Fibroblast of skin of back (primary cell): ENCODE measurements around the gene CYFIP2. TPM values are rescaled to one million over a fixed set of nuclear protein-coding genes. Genes with fewer than 3 reads are reported as not detected.
"Not testable (repeated sequence)": the region's sequence is repeated elsewhere in the genome, so short reads cannot be mapped to it uniquely, and the experiment has no call there.

Source experiments
- DNase-seq: peaks from one replicate; pipeline ENCODE4 v3.0.0-alpha.2; 2013
- polyA plus RNA-seq, 2 experiments: library from polyadenylated mRNA; unstranded; fragments of 120-200 nt; gene quantifications; one replicate each; pipeline ENCODE4 v1.2.1, GENCODE V29; 2013; ENCODE audit not compliant: insufficient read length in 2 of 2

Gene CYFIP2
- polyA plus RNA-seq (2013, experiment 1 of 2; ENCODE audit: insufficient read length), result 36.3 TPM
- 62.9 TPM for polyA plus RNA-seq (2013, experiment 2 of 2; ENCODE audit: insufficient read length)

DNA sequence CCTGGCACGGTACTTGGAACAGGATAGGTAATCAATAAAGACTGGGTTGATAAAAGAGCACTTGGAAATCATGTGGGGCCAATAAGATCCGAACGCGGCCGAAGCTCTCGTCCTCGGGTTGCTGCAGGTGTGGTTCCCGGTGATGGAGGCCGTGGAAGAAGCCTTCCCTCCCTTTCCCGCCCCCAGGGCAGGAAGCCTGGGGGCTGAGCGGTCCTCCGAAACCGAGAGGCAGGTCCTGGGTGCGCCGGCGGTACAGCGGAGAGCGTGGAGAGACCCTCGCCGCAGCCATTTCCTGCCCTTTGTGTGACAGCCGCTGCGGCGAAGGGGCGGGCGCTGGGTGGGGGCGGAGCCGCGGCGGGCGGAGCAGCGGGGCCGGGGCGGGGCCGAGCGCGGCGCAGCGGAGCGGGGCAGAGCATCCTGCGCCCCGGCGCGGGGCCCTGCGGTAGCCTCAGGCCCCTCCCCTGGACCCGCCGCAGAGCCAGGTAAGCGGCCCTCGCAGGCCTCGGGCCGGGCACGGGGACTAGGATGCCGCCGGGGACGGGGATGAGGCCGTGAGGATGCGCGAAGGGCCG lies at the start of gene CYFIP2:
Gene CYFIP2, plus strand, starts transcription at position 410 of the 572 bp plus-strand sequence. CDS start 19,239 bp downstream, outside the sequence.
- peak; percentile 48 for DNase-seq

DNA sequence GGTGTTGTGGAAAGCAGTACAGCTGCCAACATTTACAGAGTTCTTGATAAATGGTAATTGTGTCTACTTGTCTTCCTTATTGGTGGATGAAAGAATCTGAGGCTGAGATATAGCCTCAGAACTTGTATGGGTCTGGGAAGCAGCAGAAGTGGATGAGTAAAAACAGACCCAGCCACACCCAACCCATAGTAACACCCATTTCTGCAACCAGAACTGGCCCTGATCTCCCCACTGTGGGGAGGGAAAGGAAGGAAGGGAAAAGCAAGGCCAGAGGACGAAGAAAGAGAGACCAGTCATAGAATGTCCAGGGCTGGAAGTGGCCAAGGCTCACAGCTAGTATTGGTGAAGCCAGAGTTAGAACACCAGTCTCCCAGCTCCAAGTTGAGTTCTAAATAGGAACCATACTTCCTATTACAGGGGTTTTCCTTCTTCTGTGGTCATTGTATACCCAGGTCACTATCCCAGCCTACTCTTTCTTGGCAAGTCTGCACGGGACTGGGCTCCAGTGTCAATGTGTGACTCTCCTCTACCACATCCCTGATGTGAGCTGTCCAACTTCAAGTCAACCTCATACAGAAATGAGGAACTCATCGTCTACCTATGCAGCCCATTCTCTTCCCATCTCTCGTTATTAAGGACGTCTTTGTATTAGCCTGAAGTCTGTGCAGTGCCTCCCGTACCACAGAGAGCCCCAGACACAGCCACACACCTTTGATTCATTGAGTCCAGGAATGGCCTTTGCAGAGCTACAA lies 49.4 kb upstream of the CYFIP2 start:
- DNase-seq, result no peak

DNA sequence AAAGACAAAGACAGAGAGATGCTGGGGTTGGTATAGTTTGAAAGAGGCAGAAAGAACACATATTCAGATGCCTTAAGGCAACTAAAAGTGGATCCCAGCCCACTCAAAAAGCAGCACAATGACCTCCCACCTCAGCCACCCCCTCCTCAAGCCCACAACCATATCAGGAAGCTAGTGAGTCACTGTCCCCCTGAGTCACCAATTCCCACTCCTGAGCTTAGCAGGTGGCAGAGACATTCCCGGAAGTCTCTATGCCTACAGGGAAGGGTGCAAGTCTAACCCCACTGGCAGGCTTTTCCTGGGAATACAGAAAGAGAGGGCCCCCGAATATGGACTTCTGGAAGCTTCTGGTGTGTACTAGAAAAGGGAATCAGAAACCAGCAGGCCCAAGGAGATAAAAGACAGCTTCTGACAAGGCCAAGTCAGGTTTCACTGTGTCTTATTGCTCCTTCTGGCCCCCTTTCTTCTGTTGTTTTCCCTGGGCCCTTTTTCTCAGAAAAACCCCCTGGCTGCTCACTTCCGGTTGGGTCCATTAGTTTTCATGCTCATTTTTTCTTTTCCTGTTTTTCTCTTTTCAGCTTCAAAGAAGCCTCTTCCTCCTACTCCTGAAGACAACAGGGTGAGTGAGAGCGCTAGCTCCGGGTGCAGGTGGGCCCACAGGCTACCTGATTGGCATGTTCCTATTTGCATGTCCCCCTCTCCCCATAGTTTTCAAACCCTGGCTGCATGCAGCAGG lies 48.5 kb upstream of the CYFIP2 start:
- no peak for DNase-seq

DNA sequence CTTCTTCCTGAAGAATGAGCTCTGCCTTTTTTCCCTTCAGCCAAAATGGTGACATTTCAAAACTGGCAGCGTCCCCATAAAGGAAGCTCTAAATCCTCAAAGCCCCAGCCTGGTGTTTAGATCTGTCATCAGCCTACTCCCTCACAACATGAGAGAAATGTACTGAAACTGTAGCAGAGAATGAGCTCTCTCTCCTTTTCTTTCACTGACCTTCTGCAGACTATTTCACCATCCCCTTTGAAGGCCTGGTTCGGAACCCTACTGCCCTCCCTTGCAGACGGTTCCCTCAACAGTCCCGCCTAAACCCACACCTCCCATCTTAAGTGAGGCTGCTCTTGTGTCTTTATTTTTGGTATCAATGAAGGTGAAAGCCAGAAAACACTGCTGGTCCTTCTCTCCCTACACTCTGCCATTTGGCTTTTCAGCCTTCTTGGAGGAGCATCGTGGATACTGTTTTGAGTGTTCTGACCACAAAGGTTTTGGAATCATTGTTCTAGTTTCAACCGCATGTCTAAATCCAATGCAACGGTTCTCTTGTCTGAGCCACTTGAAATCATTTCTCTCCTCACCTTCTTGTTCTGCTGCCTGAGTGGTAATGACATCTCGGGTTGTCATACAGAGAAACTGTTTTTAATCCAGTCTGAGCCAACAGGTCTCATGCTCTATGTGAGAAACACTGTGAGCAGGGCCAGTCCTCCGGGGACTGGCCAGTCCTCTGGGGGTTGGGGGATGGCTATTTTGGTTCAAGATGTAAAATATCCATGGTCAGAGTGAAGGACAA lies 46.2 kb upstream of the CYFIP2 start:
- no peak for DNase-seq

DNA sequence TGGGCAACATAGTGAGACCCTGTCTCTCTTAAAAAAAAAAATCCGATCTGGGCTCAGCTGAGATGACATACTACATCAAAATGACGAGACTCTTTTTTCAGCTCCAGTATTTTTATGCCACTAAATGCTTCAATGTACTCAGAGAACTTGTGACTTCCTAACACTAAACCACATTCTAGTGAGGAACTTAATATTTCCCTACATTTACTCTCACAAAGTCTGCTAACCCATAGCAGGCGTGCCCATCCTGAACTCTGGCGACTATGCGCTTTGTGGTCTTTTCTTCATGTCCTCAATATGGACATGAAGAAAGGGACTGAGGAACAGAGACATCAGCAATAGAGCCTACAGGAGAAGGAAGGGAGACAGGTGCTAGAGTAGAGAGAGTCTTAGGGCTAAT lies 44.0 kb upstream of the CYFIP2 start:
- DNase-seq, result no peak

DNA sequence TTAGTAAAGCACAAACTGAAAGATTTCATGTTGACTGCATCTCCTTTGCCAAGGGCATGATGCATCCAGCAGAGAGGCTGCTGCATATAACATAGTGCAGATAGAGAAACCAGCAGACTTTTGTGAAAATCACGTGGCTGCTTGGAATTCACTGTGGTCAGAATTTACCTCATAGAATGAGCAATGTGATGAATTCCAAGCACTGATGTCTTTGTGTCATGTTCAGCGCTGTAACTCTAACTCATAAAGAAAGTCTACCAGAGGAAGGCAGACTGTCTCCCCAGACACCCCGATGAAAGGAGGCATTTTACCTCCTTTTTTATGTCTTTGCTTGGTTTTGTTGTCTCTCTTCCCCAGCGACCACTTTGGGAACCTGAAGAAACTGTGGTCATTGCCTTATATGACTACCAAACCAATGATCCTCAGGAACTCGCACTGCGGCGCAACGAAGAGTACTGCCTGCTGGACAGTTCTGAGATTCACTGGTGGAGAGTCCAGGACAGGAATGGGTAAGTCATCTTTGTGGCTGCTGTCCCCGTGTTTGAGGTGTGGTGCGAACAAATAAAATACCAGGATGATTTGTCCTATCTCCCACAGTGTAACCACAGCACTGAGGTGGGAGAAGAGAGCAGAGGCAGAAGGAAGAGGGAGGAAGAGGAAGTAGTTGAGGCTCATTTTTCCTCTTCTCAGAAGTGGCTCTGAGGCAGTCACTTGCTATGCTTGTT lies 43.3 kb upstream of the CYFIP2 start:
- DNase-seq, result peak; percentile 67

DNA sequence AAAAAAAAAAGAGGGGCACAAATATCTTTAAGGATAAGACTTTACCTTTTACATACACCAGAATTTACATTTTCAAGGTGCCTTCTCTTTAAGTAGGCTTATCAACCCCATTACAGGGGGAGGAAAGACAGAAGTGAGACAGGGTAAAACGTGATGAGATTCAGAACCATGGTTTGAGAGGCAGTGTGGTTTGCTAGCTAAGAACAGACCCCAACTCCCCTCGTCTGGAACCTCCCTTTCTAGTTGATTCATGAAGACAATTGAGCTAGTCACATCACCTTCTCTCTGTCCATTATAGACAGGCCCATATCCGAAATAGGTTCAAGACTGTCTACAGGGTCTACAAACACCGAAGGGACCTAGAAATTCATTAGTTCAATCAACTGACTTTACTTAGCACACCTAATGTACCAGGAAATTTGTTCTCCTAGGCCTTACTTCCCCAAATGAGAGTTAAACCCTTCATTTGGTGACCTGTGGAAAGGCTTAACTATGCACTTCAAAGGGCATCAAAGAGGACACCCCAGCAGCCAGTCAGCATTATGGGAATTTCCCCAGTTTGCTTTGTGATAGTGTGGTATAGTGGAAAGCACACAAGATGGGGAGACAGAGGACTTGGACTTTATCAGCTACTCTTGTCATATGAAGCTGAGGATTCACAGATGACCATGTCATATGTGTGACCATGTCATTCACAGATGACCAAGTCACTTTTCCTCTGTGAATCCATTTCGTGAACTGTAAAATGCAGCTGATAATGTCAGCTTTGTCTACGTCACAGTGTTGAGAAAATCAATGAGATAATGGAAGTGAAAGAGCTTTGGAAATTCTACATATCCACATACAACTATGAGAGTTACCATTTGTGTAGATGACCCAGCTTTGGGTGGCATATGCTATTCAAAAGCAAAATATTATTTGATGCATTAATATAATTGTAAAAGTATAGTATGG lies 40.2 kb upstream of the CYFIP2 start:
- no peak for DNase-seq

DNA sequence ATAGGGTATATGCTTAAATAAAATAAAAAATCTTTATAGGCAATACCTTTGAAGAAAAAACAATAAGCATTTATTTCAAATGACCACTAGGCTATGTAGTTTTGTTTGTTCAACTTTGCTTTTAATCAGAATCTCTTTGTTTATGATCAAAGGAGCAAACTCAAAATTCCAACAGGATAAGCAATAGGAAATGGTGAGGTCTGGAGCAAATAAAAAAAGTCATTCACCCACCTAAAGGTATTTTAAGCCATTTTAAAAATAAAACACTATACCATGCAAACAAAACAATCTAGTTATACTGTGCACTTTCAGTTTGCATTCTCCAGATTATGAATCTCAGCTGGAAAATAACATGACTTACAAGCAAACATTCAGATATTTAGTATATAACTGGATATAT lies 35.3 kb upstream of the CYFIP2 start:
- no peak for DNase-seq

DNA sequence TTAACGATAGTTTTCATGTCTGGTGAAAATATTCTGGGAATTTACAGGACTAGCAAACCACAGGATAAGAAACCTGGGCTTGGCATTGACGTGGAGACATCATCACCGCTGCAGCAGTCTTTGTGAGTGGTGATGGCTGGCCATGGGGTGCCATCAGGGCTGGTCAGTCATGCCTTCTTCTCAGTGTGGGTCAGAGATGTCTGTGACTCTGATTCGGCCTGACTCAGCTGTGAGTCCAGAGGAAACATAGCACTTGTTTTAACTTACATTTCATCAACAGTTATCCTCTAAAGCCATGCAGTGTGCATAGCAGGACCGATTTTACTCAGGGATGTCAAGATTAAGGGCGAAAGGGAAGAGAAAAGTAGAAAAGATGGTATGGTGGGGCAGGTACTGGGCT lies 33.2 kb upstream of the CYFIP2 start:
- no peak for DNase-seq

DNA sequence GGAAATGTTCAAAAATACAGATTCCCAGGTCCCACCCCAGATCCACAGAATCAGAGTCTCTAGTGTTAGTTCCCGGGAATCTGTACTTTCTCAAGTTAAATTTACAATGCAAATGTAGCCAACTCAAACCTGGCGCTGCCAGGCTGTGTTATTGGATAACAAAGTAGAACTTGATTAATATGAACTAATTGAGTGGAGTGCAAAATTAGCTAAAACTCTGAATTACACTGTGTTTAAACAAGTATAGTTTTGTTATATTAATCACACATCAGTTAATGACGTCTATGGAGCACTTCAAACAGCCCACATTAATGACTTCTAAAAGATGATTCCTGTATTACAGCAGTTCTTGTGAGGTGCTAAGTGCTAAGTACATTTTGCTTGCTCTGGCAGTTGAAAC lies 32.4 kb upstream of the CYFIP2 start:
- DNase-seq, result no peak

DNA sequence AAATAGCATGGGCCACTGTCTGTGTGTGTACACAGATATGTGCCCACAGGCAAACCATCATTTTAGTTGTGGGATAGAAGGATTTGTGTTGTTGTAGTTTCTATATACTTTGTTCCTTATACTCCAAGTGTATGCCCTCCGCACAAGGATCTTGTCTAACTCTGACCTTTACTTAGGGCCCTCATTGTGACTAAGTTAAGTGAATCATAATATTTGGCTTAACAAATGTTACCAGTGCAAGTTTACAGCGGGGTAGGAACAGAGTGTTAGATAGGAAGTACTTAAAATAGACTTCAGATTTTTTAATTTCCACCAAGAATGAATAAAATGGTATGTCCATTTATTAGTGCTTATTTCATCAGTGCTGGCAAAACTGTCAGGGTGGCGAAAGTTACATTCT lies 29.5 kb upstream of the CYFIP2 start:
- no peak for DNase-seq

DNA sequence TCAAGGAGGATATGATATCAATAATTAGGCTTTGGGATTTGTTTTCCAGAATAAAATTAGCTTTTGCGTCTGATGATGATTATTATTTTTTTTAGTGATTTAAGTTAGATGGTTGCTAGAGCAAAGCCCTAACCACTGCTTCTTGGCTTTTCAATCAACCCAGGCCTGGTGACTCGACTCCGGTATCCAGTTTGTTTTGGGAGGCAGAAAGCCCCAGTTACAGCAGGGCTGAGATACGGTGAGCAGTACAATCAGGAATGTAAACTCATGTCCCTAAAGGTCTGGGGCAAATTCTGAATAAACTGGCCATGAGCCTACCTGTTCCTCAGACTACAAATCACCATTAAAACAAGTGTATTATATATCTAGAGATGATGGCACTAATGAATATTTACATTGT lies 24.4 kb upstream of the CYFIP2 start:
- DNase-seq, result peak; percentile 38

DNA sequence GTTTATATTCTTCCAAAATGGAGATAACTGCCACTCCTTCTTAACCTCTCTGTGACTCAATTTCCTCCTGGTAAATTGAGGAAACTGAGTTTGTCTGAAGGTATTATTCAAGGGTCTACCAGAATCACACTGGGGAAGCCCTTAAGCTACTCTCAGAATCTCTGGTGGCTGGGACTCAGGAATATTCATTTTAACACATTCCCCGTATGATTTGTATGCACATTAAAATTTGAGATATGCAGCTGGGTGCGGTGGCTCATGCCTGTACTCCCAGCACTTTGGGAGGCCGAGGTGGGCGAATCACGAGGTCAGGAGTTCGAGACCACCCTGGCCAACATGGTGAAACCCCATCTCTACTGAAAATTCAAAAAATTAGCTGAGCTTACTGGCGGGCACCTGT lies 21.2 kb upstream of the CYFIP2 start:
- not testable (repeated sequence) for DNase-seq

DNA sequence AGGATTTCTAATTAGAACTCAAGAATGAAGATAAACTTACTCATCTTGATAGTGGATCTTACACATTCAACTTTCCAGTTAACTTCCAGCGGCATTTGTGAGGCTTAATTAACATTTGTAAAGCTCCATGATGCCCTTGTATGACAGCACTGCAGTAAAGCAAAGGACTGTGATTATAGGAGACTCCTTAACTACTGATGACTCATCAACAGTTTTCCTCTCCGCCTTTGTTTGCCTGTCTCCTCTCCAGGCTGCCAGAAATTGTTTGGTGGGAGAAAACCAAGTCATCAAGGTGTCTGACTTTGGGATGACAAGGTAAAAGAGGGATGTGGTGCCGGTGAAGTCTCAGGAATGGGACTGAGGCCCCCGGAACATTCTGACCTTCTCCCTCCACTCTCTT lies 20.4 kb upstream of the CYFIP2 start:
- peak; percentile 34 for DNase-seq

DNA sequence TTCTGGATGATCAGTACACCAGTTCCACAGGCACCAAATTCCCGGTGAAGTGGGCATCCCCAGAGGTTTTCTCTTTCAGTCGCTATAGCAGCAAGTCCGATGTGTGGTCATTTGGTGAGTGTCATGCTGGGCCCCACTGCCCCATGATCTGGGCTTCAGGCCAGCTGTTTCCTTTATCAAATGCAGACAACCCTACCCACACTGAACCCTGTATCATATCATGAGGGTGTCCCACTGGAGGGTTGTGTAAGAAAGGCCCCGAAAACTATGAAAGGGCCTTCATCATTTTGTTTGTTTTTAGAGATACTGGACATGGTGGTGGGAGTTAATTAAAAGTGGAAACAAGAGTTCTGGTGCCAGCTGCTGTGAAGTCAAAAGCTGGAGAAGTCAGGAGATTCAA lies 20.0 kb upstream of the CYFIP2 start:
- DNase-seq, result no peak

DNA sequence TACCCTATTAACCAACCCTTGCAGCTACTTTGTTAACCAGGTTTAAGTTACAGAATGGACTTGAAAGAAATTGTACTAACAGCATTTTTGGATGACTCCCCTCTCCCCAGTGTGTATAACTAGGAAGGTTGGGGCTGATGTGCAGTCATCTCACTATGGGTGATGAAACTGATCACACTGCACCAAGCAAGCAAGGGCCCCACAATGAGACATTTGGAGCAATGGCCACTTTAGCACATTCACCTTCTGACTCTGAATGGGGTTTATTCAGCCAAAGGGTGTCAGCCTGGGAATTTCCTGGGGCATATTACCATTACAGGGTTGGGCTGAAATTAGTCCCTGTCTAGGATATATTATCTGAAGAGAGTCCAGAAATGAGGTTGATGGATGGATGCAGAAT lies 18.7 kb upstream of the CYFIP2 start:
- DNase-seq, result no peak

DNA sequence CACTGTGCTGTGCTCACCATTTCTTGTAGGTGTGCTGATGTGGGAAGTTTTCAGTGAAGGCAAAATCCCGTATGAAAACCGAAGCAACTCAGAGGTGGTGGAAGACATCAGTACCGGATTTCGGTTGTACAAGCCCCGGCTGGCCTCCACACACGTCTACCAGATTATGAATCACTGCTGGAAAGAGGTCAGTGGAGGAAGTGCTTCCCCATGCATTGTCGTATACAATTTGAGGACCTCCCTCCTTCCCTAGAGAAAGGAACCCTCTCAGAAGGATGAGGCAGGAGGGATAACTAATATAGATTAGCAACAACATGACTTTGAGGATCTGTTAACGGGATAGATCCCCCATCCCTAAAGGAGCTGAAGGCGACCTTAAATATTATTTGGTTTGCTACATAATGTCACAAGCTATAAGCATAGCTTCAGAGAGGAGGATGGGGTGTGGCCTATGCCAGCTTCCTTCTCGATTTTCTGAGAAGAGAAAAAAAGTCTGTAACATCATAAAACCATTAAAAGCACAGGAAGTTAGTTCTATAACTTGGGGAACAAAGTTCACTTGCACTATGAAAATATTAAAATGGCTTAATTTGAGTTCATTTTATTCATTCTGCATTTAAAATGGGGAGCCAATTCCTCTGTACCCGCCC lies 17.0 kb upstream of the CYFIP2 start:
- no peak for DNase-seq

DNA sequence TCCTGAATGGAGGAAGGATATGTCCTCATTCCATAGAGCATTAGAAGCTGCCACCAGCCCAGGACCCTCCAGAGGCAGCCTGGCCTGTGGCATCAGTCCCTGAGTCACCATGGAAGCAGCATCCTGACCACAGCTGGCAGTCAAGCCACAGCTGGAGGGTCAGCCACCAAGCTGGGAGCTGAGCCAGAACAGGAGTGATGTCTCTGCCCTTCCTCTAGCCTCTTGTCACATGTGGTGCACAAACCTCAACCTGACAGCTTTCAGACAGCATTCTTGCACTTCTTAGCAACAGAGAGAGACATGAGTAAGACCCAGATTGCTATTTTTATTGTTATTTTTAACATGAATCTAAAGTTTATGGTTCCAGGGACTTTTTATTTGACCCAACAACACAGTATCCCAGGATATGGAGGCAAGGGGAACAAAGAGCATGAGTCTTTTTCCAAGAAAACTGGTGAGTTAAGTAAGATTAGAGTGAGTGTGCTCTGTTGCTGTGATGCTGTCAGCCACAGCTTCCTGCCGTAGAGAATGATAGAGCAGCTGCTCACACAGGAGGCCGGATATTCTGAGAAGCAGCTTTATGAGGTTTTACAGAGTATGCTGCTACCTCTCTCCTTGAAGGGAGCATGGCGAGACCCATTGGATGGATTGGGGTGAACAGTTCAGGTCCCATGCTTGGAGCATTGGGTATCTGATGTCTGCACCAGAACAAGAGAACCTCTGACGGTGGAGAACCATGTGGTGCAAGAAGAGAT lies 13.0 kb upstream of the CYFIP2 start:
- peak; percentile 59 for DNase-seq

DNA sequence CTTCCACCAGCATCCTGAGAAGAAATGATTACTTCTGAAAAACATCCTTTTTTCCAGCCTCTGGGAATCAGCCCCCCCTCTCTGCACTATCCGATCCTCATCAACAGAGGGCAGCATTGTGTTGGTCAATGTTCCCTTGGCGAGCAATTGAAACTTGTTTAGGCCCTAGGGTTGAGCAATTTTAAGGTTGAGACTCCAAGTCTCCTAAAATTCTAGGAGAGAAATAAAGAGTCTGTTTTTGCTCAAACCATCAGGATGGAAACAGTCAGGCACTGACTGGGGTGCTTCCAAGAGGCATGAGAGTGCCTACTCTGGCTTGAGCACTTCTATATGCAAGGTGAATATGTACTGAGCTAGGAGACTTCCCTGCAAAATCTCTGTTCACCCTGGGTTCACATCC lies 12.4 kb upstream of the CYFIP2 start:
- DNase-seq, result peak; percentile 53

DNA sequence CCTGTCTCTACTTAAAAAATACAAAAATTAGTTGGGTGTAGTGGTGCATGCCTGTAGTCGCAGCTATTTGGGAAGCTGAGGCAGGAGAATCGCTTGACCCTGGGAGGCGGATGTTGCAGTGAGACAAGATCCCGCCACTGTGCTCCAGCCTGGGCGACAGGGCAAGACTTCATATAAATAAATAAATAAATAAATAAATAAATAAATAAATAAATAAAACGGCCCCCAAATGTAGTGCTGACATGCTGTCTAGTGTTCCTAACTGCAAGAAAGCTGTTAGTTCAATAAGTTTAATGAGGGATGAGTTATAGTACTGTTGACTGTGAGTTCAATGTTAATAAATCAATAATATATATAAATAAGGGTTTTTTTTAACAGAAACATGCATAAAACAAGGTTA lies 7.5 kb upstream of the CYFIP2 start:
- no peak for DNase-seq
